SU-DHL-6 (cell line): Measurements from ENCODE around the gene GRIK3.

Experiments
- H2AFZ ChIP-seq: fragments of 200-600 bp; sonication (generic); 2 replicates; pipeline ENCODE4 v1.6.1; 2014; ENCODE audit warnings: low read depth, mild to moderate bottlenecking, moderate library complexity, mixed read lengths, antibody characterized with exemption, low read length; ENCODE audit not compliant: severe bottlenecking
- H3F3A ChIP-seq: fragments of 200-600 bp; shearing (Covaris generic); 2 replicates; pipeline ENCODE4 v1.6.0; 2016; ENCODE audit warnings: antibody characterized with exemption, mild to moderate bottlenecking; ENCODE audit not compliant: insufficient read depth
- H3K27ac ChIP-seq: fragments of 200-600 bp; sonication (generic); 2 replicates; pipeline ENCODE4 v1.5.1; 2016; ENCODE audit warnings: low read depth, mild to moderate bottlenecking, low read length, moderate library complexity, mixed read lengths
- H3K27me3 ChIP-seq: fragments of 200-600 bp; sonication (generic), shearing (Covaris generic); 2 replicates; pipeline ENCODE4 v1.6.0; 2014; ENCODE audit warnings: mild to moderate bottlenecking, low read length
- H3K36me3 ChIP-seq: fragments of 200-600 bp; sonication (generic); 2 replicates; pipeline ENCODE4 v1.6.1; 2014; ENCODE audit warnings: mild to moderate bottlenecking, low read length, mixed read lengths
- H3K4me2 ChIP-seq: fragments of 300-600, 200-600 bp; shearing (Covaris generic), sonication (generic); 2 replicates; pipeline ENCODE4 v1.6.0; 2014; ENCODE audit warnings: low read length, low read depth, mild to moderate bottlenecking; ENCODE audit not compliant: poor library complexity, severe bottlenecking
- H3K4me3 ChIP-seq: fragments of 200-600 bp; sonication (generic); 2 replicates; pipeline ENCODE4 v1.5.1; 2014; ENCODE audit warnings: antibody characterized with exemption, low read length, mild to moderate bottlenecking, mixed read lengths; ENCODE audit not compliant: insufficient read depth, poor library complexity, severe bottlenecking
- H3K79me2 ChIP-seq: fragments of 200-600 bp; sonication (generic); 2 replicates; pipeline ENCODE4 v1.6.1; 2014; ENCODE audit warnings: mild to moderate bottlenecking, low read length, moderate library complexity; ENCODE audit not compliant: insufficient read depth
- H3K9ac ChIP-seq: fragments of 200-600 bp; sonication (generic); 2 replicates; pipeline ENCODE4 v1.7.0; 2014; ENCODE audit warnings: mild to moderate bottlenecking, low read length
- H3K9me2 ChIP-seq: fragments of 200-600 bp; sonication (generic); replicated peaks from 2 replicates; pipeline ENCODE4 v1.6.1; 2014; ENCODE audit warnings: low read length; ENCODE audit not compliant: insufficient read depth
- H3K9me3 ChIP-seq: fragments of 200-600 bp; sonication (generic); 2 replicates; pipeline ENCODE4 v1.6.1; 2014; ENCODE audit warnings: low read length, mixed read lengths; ENCODE audit not compliant: insufficient read depth
- H4K20me1 ChIP-seq: fragments of 200-600 bp; sonication (generic); 2 replicates; pipeline ENCODE4 v1.6.1; 2014; ENCODE audit warnings: low read depth, mild to moderate bottlenecking, antibody characterized with exemption, low read length, moderate library complexity, mixed read lengths
- EZH2phosphoT487 ChIP-seq: fragments of 200-600 bp; sonication (generic), shearing (Covaris generic); conservative IDR thresholded peaks from 2 replicates; pipeline ENCODE4 v1.6.1; 2018; ENCODE audit warnings: mild to moderate bottlenecking, antibody characterized with exemption, low read length, moderate library complexity, mixed read lengths
- TF ChIP-seq, protein P1 (sequence below): fragments of 200-600 bp; sonication (generic); IDR thresholded peaks from one replicate; pipeline ENCODE4 v1.5.1; 2017; ENCODE audit warnings: antibody characterized with exemption, mild to moderate bottlenecking, low read length, moderate library complexity; ENCODE audit not compliant: insufficient read depth, poor library complexity, severe bottlenecking

Gene GRIK3

DNA sequence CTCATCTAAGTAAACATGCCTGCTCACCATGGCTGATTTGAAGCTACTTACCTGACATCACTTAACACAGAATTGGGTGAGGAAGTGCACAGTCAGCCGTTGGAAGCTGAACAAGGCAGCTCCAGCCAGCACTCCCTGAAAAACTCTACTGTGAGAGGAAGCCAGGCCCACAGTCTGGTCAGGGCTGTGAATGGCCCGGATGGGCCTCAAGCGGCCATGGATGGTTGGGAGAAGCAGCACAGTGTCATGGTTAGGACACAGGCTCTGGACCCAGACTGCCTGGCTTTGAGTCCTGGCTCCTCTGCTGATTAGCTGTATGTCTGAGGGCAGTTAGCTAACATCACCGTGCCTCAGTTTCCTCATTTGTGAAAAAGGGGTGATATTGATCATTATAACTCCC is 267.8 kb downstream of the GRIK3 start:
- Histone ChIP-seq H3K4me3 (no peak overlapping the region), H3K27ac (no peak overlapping the region), H3K9ac (no peak overlapping the region), H3K4me2 (no peak overlapping the region), H3K27me3 (no peaks in the 10 kb centered on the region), H3F3A (no peaks in the 10 kb centered on the region), H4K20me1 (no peaks in the 10 kb centered on the region), H3K79me2 (no peaks in the 10 kb centered on the region), H3K9me2 (no peaks in the 10 kb centered on the region), H3K36me3 (no peaks in the 10 kb centered on the region), H2AFZ (no peak overlapping the region), H3K9me3 (no peaks in the 10 kb centered on the region)
- TF ChIP-seq EZH2phosphoT487, result no peak
- TF ChIP-seq, protein P1, sequence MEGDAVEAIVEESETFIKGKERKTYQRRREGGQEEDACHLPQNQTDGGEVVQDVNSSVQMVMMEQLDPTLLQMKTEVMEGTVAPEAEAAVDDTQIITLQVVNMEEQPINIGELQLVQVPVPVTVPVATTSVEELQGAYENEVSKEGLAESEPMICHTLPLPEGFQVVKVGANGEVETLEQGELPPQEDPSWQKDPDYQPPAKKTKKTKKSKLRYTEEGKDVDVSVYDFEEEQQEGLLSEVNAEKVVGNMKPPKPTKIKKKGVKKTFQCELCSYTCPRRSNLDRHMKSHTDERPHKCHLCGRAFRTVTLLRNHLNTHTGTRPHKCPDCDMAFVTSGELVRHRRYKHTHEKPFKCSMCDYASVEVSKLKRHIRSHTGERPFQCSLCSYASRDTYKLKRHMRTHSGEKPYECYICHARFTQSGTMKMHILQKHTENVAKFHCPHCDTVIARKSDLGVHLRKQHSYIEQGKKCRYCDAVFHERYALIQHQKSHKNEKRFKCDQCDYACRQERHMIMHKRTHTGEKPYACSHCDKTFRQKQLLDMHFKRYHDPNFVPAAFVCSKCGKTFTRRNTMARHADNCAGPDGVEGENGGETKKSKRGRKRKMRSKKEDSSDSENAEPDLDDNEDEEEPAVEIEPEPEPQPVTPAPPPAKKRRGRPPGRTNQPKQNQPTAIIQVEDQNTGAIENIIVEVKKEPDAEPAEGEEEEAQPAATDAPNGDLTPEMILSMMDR, result no peak

DNA sequence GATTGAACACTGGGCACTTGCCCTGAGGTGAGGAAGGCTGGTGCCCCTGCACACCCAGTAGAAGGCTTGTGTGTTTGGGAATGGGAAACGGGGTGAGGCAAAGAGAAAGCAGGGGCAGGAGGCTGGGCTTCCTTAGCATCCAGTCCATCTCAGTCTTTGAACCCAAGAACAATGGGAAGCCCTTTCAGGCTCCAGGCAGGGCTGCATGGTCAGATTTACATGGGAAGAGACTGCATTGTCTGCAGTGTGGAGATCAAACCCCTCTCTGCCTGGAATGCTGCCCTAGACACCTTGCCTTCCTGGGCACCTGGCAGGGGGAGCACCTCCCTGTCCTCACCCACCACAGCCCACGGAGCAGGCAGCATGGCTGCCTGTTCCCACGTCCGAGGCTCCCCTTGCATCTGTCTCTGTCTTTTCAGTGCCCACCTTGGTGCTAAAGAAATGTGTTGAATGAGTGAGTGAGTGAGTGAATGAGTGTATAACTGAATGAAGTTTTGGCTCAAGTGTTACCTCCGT is 268.5 kb downstream of the GRIK3 start:
- no peak for TF ChIP-seq EZH2phosphoT487
- TF ChIP-seq, protein P1, result no peak

DNA sequence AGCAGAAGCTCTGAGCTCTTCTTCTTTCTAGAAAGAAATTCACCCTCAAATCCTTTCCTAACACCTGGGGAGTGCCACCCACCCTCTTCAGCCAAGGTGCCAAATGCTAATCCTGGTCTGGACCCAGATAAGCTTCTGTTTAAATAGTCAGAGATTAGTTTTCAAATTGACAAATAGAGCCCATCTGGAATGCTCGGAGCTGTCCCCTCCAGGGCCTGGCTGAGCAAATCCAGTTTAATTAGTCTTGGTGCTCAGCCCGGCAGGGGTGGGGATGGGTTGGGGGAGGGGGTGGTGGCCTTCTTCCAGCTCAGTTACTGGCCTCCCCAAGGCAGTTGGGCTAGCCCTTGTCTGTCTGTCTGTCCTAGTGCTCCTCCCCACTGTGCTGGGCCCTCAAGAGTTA is 269.5 kb downstream of the GRIK3 start:
- H3K9me2 ChIP-seq, result no peaks in the 10 kb centered on the region
- H3K4me2 ChIP-seq, result no peak overlapping the region
- H3K36me3 ChIP-seq, result no peaks in the 10 kb centered on the region
- H4K20me1 ChIP-seq, result no peaks in the 10 kb centered on the region
- no peaks in the 10 kb centered on the region for H3F3A ChIP-seq
- no peaks in the 10 kb centered on the region for H3K27me3 ChIP-seq
- TF ChIP-seq EZH2phosphoT487, result no peak
- TF ChIP-seq, protein P1, result no peak
- no peak overlapping the region for H3K9ac ChIP-seq
- H2AFZ ChIP-seq, result no peak overlapping the region
- no peaks in the 10 kb centered on the region for H3K79me2 ChIP-seq
- no peak overlapping the region for H3K4me3 ChIP-seq
- no peak overlapping the region for H3K27ac ChIP-seq
- no peaks in the 10 kb centered on the region for H3K9me3 ChIP-seq

More for the DNA sequence above, 268.5 kb downstream of the GRIK3 start:
- no peak overlapping the region for H3K4me3 ChIP-seq
- no peak overlapping the region for H2AFZ ChIP-seq
- H3K9ac ChIP-seq, result no peak overlapping the region
- H3K27me3 ChIP-seq, result no peaks in the 10 kb centered on the region
- H3K4me2 ChIP-seq, result no peak overlapping the region
- H3K9me2 ChIP-seq, result no peaks in the 10 kb centered on the region
- no peaks in the 10 kb centered on the region for H3F3A ChIP-seq
- no peaks in the 10 kb centered on the region for H4K20me1 ChIP-seq
- no peaks in the 10 kb centered on the region for H3K36me3 ChIP-seq
- no peaks in the 10 kb centered on the region for H3K9me3 ChIP-seq
- no peak overlapping the region for H3K27ac ChIP-seq
- H3K79me2 ChIP-seq, result no peaks in the 10 kb centered on the region
